ENCODE measurements around the gene NUPR2. TPM values are rescaled to one million over a fixed set of nuclear protein-coding genes. Genes with fewer than 3 reads are reported as not detected.
"Not testable (repeated sequence)": the region's sequence is repeated elsewhere in the genome, so short reads cannot be mapped to it uniquely, and the experiment has no call there.

The NUPR2 gene
- total and polyA plus RNA-seq, 2 donors (not counting 1 experiment from before 2014, with no cell fraction given), result not detected

- DNase-seq (ENCODE audit: low read depth in 2 of 2), result peak; percentile 80 to 91
- H4K20me1 ChIP-seq (ENCODE audit: control insufficient read depth, extremely low read depth, insufficient read depth, low read length), result no peaks in the 10 kb centered on the region
- no peaks in the 10 kb centered on the region for H3K27me3 ChIP-seq (ENCODE audit: control insufficient read depth, insufficient read depth, low read length)
- peak within 1 kb of the TSS; percentile 13 for H3K27ac ChIP-seq (ENCODE audit: insufficient read depth, low read length)
- H3K9ac ChIP-seq (ENCODE audit: insufficient read depth, low read length), result no peak within 1 kb of the TSS
- H3K9me3 ChIP-seq (ENCODE audit: control insufficient read depth, insufficient read depth, low read depth, low read length), result no peaks in the 10 kb centered on the region
- peaks cover 6% of the 10 kb centered on the region for H3K4me1 ChIP-seq (ENCODE audit: control insufficient read depth, extremely low read depth, insufficient read depth, low read length)
- TF ChIP-seq CTCF (conservative IDR thresholded peaks at IDR 0.05 in 1 of 2, IDR thresholded peaks at IDR 0.05 in 1 of 2; ENCODE audit: low read depth in 1 of 2, low read length in 2 of 2) (peak; percentile 63 to 72), EZH2 (IDR thresholded peaks at IDR 0.05; ENCODE audit: low read length, missing control alignments) (no peak)
- no peaks in the 10 kb centered on the region for H3K79me2 ChIP-seq (ENCODE audit: control insufficient read depth, insufficient read depth, low read length)
- H3K36me3 ChIP-seq (ENCODE audit: control insufficient read depth, insufficient read depth, low read length), result no peaks in the 10 kb centered on the region
- peak within 1 kb of the TSS; percentile 72 for H3K4me2 ChIP-seq (ENCODE audit: extremely low read depth, insufficient read depth, low read length)
- peak within 1 kb of the TSS in 1 of 4 experiments; percentile 35 for H3K4me3 ChIP-seq (replicated peaks in 1 of 4; ENCODE audit: control extremely low read depth in 1 of 4, insufficient read depth in 1 of 4, low read depth in 3 of 4, low read length in 4 of 4)
- H2AFZ ChIP-seq (ENCODE audit: low read length), result no peak within 1 kb of the TSS
Measured at GRCh38 chr7:56092789-56093531, 23.3 kb downstream of the NUPR2 start, which contains the start of gene PHKG1. PHKG1 (minus strand) TSS chr7:56092952; CDS start chr7:56088941, 4,011 bp downstream.

- Histone ChIP-seq H3K4me2 (ENCODE audit: extremely low read depth, insufficient read depth, low read length) (peak overlapping the region; percentile 72), H3K27ac (ENCODE audit: insufficient read depth, low read length) (peak overlapping the region; percentile 13), H3K4me3 (replicated peaks in 1 of 4; ENCODE audit: control extremely low read depth in 1 of 4, insufficient read depth in 1 of 4, low read depth in 3 of 4, low read length in 4 of 4) (peak overlapping the region in 1 of 4 experiments; percentile 35)
- H3K27me3 ChIP-seq (ENCODE audit: control insufficient read depth, insufficient read depth, low read length); H3K9ac ChIP-seq (ENCODE audit: insufficient read depth, low read length); H3K36me3 ChIP-seq (ENCODE audit: control insufficient read depth, insufficient read depth, low read length); H4K20me1 ChIP-seq (ENCODE audit: control insufficient read depth, extremely low read depth, insufficient read depth, low read length); H3K9me3 ChIP-seq (ENCODE audit: control insufficient read depth, insufficient read depth, low read depth, low read length); H2AFZ ChIP-seq (ENCODE audit: low read length); H3K4me1 ChIP-seq (ENCODE audit: control insufficient read depth, extremely low read depth, insufficient read depth, low read length); H3K79me2 ChIP-seq (ENCODE audit: control insufficient read depth, insufficient read depth, low read length); DNase-seq (ENCODE audit: low read depth in 2 of 2): not testable (repeated sequence)
Measured at GRCh38 chr7:56092388-56092787, 23.8 kb downstream of the NUPR2 start.

- H3K4me2 ChIP-seq (ENCODE audit: extremely low read depth, insufficient read depth, low read length), result no peak overlapping the region
- H3K9ac ChIP-seq (ENCODE audit: insufficient read depth, low read length), result no peak overlapping the region
- no peak overlapping the region for H3K4me3 ChIP-seq (replicated peaks in 1 of 4; ENCODE audit: control extremely low read depth in 1 of 4, insufficient read depth in 1 of 4, low read depth in 3 of 4, low read length in 4 of 4)
- no peaks in the 10 kb centered on the region for H4K20me1 ChIP-seq (ENCODE audit: control insufficient read depth, extremely low read depth, insufficient read depth, low read length)
- peaks cover 5% of the 10 kb centered on the region for H3K4me1 ChIP-seq (ENCODE audit: control insufficient read depth, extremely low read depth, insufficient read depth, low read length)
- H3K79me2 ChIP-seq (ENCODE audit: control insufficient read depth, insufficient read depth, low read length), result no peaks in the 10 kb centered on the region
- H3K36me3 ChIP-seq (ENCODE audit: control insufficient read depth, insufficient read depth, low read length), result peaks cover 2% of the 10 kb centered on the region
- DNase-seq (ENCODE audit: low read depth in 2 of 2), result peak in 1 of 2 donors; percentile 7
- TF ChIP-seq CTCF (conservative IDR thresholded peaks at IDR 0.05 in 1 of 2, IDR thresholded peaks at IDR 0.05 in 1 of 2; ENCODE audit: low read depth in 1 of 2, low read length in 2 of 2) (no peak), EZH2 (IDR thresholded peaks at IDR 0.05; ENCODE audit: low read length, missing control alignments) (no peak)
- no peak overlapping the region for H3K27ac ChIP-seq (ENCODE audit: insufficient read depth, low read length)
- H3K27me3 ChIP-seq (ENCODE audit: control insufficient read depth, insufficient read depth, low read length), result no peaks in the 10 kb centered on the region
- H3K9me3 ChIP-seq (ENCODE audit: control insufficient read depth, insufficient read depth, low read depth, low read length), result no peaks in the 10 kb centered on the region
- H2AFZ ChIP-seq (ENCODE audit: low read length), result no peak overlapping the region
Measured at GRCh38 chr7:56091591-56091990, 24.6 kb downstream of the NUPR2 start.

All from fibroblast of lung (primary cell).